GM19395 (cell line): Measurements from ENCODE around the gene PPM1H.
"Not testable (repeated sequence)": the region's sequence is repeated elsewhere in the genome, so short reads cannot be mapped to it uniquely, and the experiment has no call there.

ENCODE experiments used
- ATAC-seq: cut with Tn5 transposase; IDR thresholded peaks from one replicate; pipeline ENCODE4 v1.9.1; 2021; ENCODE audit warnings: mild to moderate bottlenecking, moderate library complexity; ENCODE audit not compliant: unreplicated experiment

PPM1H gene

GRCh38 chr12:62948123-62948522 is 13.2 kb upstream of the PPM1H start:
- no peak for ATAC-seq

- ATAC-seq = no peak
Measured at GRCh38 chr12:62947364-62947763, 12.4 kb upstream of the PPM1H start.

- ATAC-seq = no peak
Measured at GRCh38 chr12:62943779-62944395, 8.9 kb upstream of the PPM1H start.

- ATAC-seq = not testable (repeated sequence)
Measured at GRCh38 chr12:62942316-62942715, 7.4 kb upstream of the PPM1H start.

- peak; percentile 58 for ATAC-seq
Measured at GRCh38 chr12:62934239-62934798, 631 bp downstream of the PPM1H start.

GRCh38 chr12:62933602-62934238 is 1.2 kb downstream of the PPM1H start:
- no peak for ATAC-seq

- no peak for ATAC-seq
Measured at GRCh38 chr12:62933220-62933601, 1.7 kb downstream of the PPM1H start.

- no peak for ATAC-seq
Measured at GRCh38 chr12:62931477-62931876, 3.5 kb downstream of the PPM1H start.

GRCh38 chr12:62930546-62931425 is 4.2 kb downstream of the PPM1H start:
- no peak for ATAC-seq

GRCh38 chr12:62928632-62929031 is 6.3 kb downstream of the PPM1H start:
- no peak for ATAC-seq

GRCh38 chr12:62925680-62926079 is 9.3 kb downstream of the PPM1H start:
- ATAC-seq = no peak

- no peak for ATAC-seq
Measured at GRCh38 chr12:62924084-62924483, 10.9 kb downstream of the PPM1H start.

GRCh38 chr12:62922539-62922938 is 12.4 kb downstream of the PPM1H start:
- no peak for ATAC-seq

GRCh38 chr12:62919838-62920237 is 15.1 kb downstream of the PPM1H start:
- ATAC-seq = no peak

GRCh38 chr12:62917926-62918325 is 17.0 kb downstream of the PPM1H start:
- ATAC-seq = no peak

GRCh38 chr12:62916632-62917425 is 18.1 kb downstream of the PPM1H start:
- ATAC-seq = no peak

GRCh38 chr12:62915204-62915529 is 19.8 kb downstream of the PPM1H start:
- ATAC-seq = no peak

- no peak for ATAC-seq
Measured at GRCh38 chr12:62914443-62915203, 20.3 kb downstream of the PPM1H start.

- no peak for ATAC-seq
Measured at GRCh38 chr12:62913380-62913779, 21.6 kb downstream of the PPM1H start.

GRCh38 chr12:62912644-62913043 is 22.3 kb downstream of the PPM1H start:
- no peak for ATAC-seq
